CD14-positive monocyte (primary cell): ENCODE data around the gene DUOX2. TPM values are rescaled to one million over a fixed set of nuclear protein-coding genes. Genes with fewer than 3 reads are reported as not detected.

Experiments used
- DNase-seq, 3 donors: peaks; one replicate each; pipeline ENCODE4 v3.0.0-alpha.2; 2011 to 2022
- H2AFZ ChIP-seq: 2 replicates; pipeline ENCODE4 v1.6.0; 2012; ENCODE audit warnings: mild to moderate bottlenecking, low read depth, low read length, inconsistent platforms; ENCODE audit not compliant: insufficient read depth, poor library complexity, severe bottlenecking
- H3K27ac ChIP-seq, 2 donors: 1 replicate in 1 of 2; 2 replicates in 1 of 2; pipeline ENCODE4 v1.5.1; 2012 to 2013; ENCODE audit warnings: low read length in 2 of 2, control low read depth in 1 of 2, inconsistent platforms in 1 of 2, low read depth in 1 of 2, mild to moderate bottlenecking in 1 of 2
- H3K27me3 ChIP-seq, 2 donors: one replicate each; pipeline versions ENCODE4 v1.6.0 to v1.6.1; 2011 to 2013; ENCODE audit warnings: low read length in 2 of 2; ENCODE audit not compliant: control insufficient read depth in 2 of 2, insufficient read depth in 2 of 2
- H3K36me3 ChIP-seq, 2 donors: replicated peaks in 1 of 2; 1 replicate in 1 of 2; 2 replicates in 1 of 2; pipeline versions ENCODE4 v1.5.1 to v1.6.1; 2012 to 2013; ENCODE audit warnings: low read length in 2 of 2, control low read depth in 1 of 2, inconsistent platforms in 1 of 2, mild to moderate bottlenecking in 1 of 2; ENCODE audit not compliant: insufficient read depth in 2 of 2, control insufficient read depth in 1 of 2
- H3K4me1 ChIP-seq, 2 donors: 1 replicate in 1 of 2; 2 replicates in 1 of 2; pipeline versions ENCODE4 v1.5.1 to v1.6.1; 2012 to 2013; ENCODE audit warnings: low read length in 2 of 2, control low read depth in 1 of 2, inconsistent platforms in 1 of 2, mild to moderate bottlenecking in 1 of 2, moderate library complexity in 1 of 2; ENCODE audit not compliant: insufficient read depth in 2 of 2, control insufficient read depth in 1 of 2
- H3K4me2 ChIP-seq: replicated peaks from 2 replicates; pipeline ENCODE3; 2012; ENCODE audit warnings: low read length, moderate library complexity, mild to moderate bottlenecking; ENCODE audit not compliant: poor library complexity, severe bottlenecking; ENCODE audit errors: extremely low read depth
- H3K4me3 ChIP-seq, 3 experiments: fragments of 200-600 bp in 1 of 3; sonication (generic) in 1 of 3; replicated peaks in 1 of 3; 1 replicate in 2 of 3; 2 replicates in 1 of 3; pipeline ENCODE4 v1.5.1; 2011 to 2013; ENCODE audit warnings: low read length in 3 of 3, mild to moderate bottlenecking in 3 of 3, control low read depth in 2 of 3, low read depth in 2 of 3, inconsistent platforms in 1 of 3, moderate library complexity in 1 of 3
- H3K79me2 ChIP-seq: 2 replicates; pipeline ENCODE4 v1.6.0; 2012; ENCODE audit warnings: mild to moderate bottlenecking, control low read depth, inconsistent platforms, low read length, moderate library complexity; ENCODE audit not compliant: insufficient read depth
- H3K9ac ChIP-seq: 2 replicates; pipeline ENCODE4 v1.6.0; 2017; ENCODE audit warnings: low read length, mild to moderate bottlenecking; ENCODE audit not compliant: insufficient read depth, poor library complexity, severe bottlenecking
- H3K9me3 ChIP-seq, 2 donors: replicated peaks in 1 of 2; 1 replicate in 1 of 2; 2 replicates in 1 of 2; pipeline versions ENCODE4 v1.5.1 to v1.6.1; 2012 to 2013; ENCODE audit warnings: low read length in 2 of 2, control low read depth in 1 of 2; ENCODE audit not compliant: control insufficient read depth in 1 of 2, insufficient read depth in 1 of 2
- H4K20me1 ChIP-seq: 2 replicates; pipeline ENCODE4 v1.6.0; 2012; ENCODE audit warnings: mild to moderate bottlenecking, low read length, control low read depth, moderate library complexity; ENCODE audit not compliant: insufficient read depth
- H3K27ac Mint-ChIP-seq, 7 donors: one replicate each; pipeline ENCODE4 v1.8.0; 2020; ENCODE audit warnings: mild to moderate bottlenecking in 7 of 7, mixed read lengths in 7 of 7, moderate library complexity in 6 of 7, inconsistent platforms in 2 of 7
- H3K27me3 Mint-ChIP-seq, 3 donors: one replicate each; pipeline ENCODE4 v1.8.0; 2021 to 2022; ENCODE audit warnings: low read depth in 3 of 3, mild to moderate bottlenecking in 3 of 3, mixed read lengths in 3 of 3, moderate library complexity in 3 of 3, inconsistent platforms in 1 of 3
- H3K36me3 Mint-ChIP-seq, 2 donors: one replicate each; pipeline ENCODE4 v1.8.0; 2020; ENCODE audit warnings: mixed read lengths in 2 of 2, inconsistent platforms in 1 of 2, mild to moderate bottlenecking in 1 of 2
- H3K4me1 Mint-ChIP-seq: one replicate; pipeline ENCODE4 v1.8.0; 2020; ENCODE audit warnings: mild to moderate bottlenecking, mixed read lengths
- H3K4me3 Mint-ChIP-seq, 2 donors: one replicate each; pipeline ENCODE4 v1.8.0; 2020; ENCODE audit warnings: mild to moderate bottlenecking in 2 of 2, mixed read lengths in 2 of 2, moderate library complexity in 1 of 2
- H3K9me3 Mint-ChIP-seq, 7 donors: one replicate each; pipeline ENCODE4 v1.8.0; 2020 to 2022; ENCODE audit warnings: mixed read lengths in 7 of 7, mild to moderate bottlenecking in 6 of 7, moderate library complexity in 6 of 7, inconsistent platforms in 2 of 7
- CTCF ChIP-seq: fragments of 200-600 bp; IDR thresholded peaks from one replicate; pipeline ENCODE4 v1.8.0; 2022; ENCODE audit warnings: antibody characterized with exemption, mild to moderate bottlenecking
- WGBS: methylation state at CpG from one replicate; pipeline ENCODE4 v1.1.5; 2013; ENCODE audit warnings: missing lambda C conversion rate; ENCODE audit not compliant: insufficient coverage; 5-methylcytosine and 5-hydroxymethylcytosine counted together
- intact Hi-C, 2 donors: fragments of 100-400 bp; cut with micrococcal nuclease; formaldehyde crosslinking; loops; one replicate each; pipeline versions ENCODE4 v1.15.0 to v1.15.1; 2023
- polyA plus RNA-seq, 3 donors: library from polyadenylated mRNA; depleted of rRNA in 1 of 3; unstranded in 2 of 3; stranded (reverse) in 1 of 3; fragments of 300-500 nt in 2 of 3; fragments of >200 nt in 1 of 3; fragmentation: Illumina TruSeq in 2 of 3; gene quantifications; 1 replicate in 2 of 3; 2 replicates in 1 of 3; pipeline ENCODE4 v1.2.3, GENCODE V29; 2012 to 2021

DUOX2 gene
- polyA plus RNA-seq, 3 donors: 0.01 TPM; not detected in 2

- Histone ChIP-seq H3K27ac (no peak overlapping the region), H3K9me3 (peaks cover 0 to 25% of the 10 kb centered on the region in 2 donors), H3K36me3 (no peaks in the 10 kb centered on the region), H3K4me2 (no peak overlapping the region), H3K9ac (peak overlapping the region; percentile 2), H3K79me2 (no peaks in the 10 kb centered on the region), H3K27me3 (peaks cover 49 to 81% of the 10 kb centered on the region in 2 donors), H3K4me3 (no peak overlapping the region), H2AFZ (no peak overlapping the region), H4K20me1 (no peaks in the 10 kb centered on the region), H3K4me1 (peaks cover 9 to 17% of the 10 kb centered on the region in 2 donors)
- peaks cover 0 to 19% (median 5%) of the 10 kb centered on the region in 7 donors for H3K9me3 Mint-ChIP-seq
- no peaks in the 10 kb centered on the region for H3K36me3 Mint-ChIP-seq
- no peak for DNase-seq
- H3K27ac Mint-ChIP-seq: peak overlapping the region in 1 of 7 donors; percentile 8
- H3K4me1 Mint-ChIP-seq: peaks cover 20% of the 10 kb centered on the region
- peaks cover 69 to 91% (median 81%) of the 10 kb centered on the region in 3 donors for H3K27me3 Mint-ChIP-seq
- TF ChIP-seq CTCF: no peak
- WGBS: 86% methylated on average over 4 of the region's 5 CpGs
- H3K4me3 Mint-ChIP-seq: peak overlapping the region in 1 of 2 donors; percentile 11
- intact Hi-C loops: no loop called here
Measured at GRCh38 chr15:45133561-45133920, 19.6 kb upstream of the DUOX2 start.

- H3K27me3 Mint-ChIP-seq: peaks cover 75 to 91% (median 83%) of the 10 kb centered on the region in 3 donors
- H3K4me2 ChIP-seq: no peak overlapping the region
Measured at GRCh38 chr15:45132844-45133560, 19.0 kb upstream of the DUOX2 start.

More at GRCh38 chr15:45132844-45133560, 19.0 kb upstream of the DUOX2 start:
- H3K9me3 ChIP-seq: peaks cover 0 to 27% of the 10 kb centered on the region in 2 donors
- H4K20me1 ChIP-seq: no peaks in the 10 kb centered on the region
- peaks cover 55 to 85% of the 10 kb centered on the region in 2 donors for H3K27me3 ChIP-seq
- TF ChIP-seq CTCF: no peak
- intact Hi-C loops: no loop called here
- peaks cover 9 to 17% of the 10 kb centered on the region in 2 donors for H3K4me1 ChIP-seq
- Mint-ChIP-seq H3K4me3 (peak overlapping the region in 1 of 2 donors; percentile 21), H3K4me1 (peaks cover 20% of the 10 kb centered on the region), H3K27ac (no peak overlapping the region), H3K9me3 (peaks cover 0 to 19% (median 5%) of the 10 kb centered on the region in 7 donors), H3K36me3 (no peaks in the 10 kb centered on the region)
- H3K27ac ChIP-seq: no peak overlapping the region
- no peaks in the 10 kb centered on the region for H3K79me2 ChIP-seq
- peak overlapping the region; percentile 2 for H3K9ac ChIP-seq
- DNase-seq: no peak
- no peak overlapping the region for H2AFZ ChIP-seq
- no CpG with 5 or more reads among the region's 3 CpGs for WGBS
- H3K36me3 ChIP-seq: no peaks in the 10 kb centered on the region
- H3K4me3 ChIP-seq: no peak overlapping the region
